OCI-LY7 (cell line): Measurements from ENCODE around the gene KIAA1755. TPM values are rescaled to one million over a fixed set of nuclear protein-coding genes. Genes with fewer than 3 reads are reported as not detected.

Experiments used
- BruUV-seq: library from RNA; stranded (reverse); fragments of 400-500 nt; replicated peaks from 2 replicates; lab custom pipeline; 2021; lab: Mats Ljungman, UMichigan
- CTCF ChIA-PET: fragments of 300-600 bp; sonication (Branson Sonifier 250); formaldehyde crosslinking; loops from one replicate; lab custom pipeline; 2022; ENCODE audit warnings: antibody characterized with exemption; ENCODE audit not compliant: unreplicated experiment; lab: Charles Lee
- POLR2A ChIA-PET: fragments of 300-600 bp; sonication (Branson Sonifier 250); formaldehyde crosslinking; loops from one replicate; lab custom pipeline; 2022; ENCODE audit warnings: antibody characterized with exemption; lab: Charles Lee
- DNase-seq: peaks from one replicate; pipeline ENCODE4 v3.0.0-alpha.2; 2015; ENCODE audit warnings: low spot score
- H2AFZ ChIP-seq: fragments of 200-600 bp; sonication (generic), shearing (Covaris generic); 2 replicates; pipeline ENCODE4 v1.6.1; 2014; ENCODE audit warnings: mild to moderate bottlenecking, antibody characterized with exemption, low read length, moderate library complexity
- H3K27ac ChIP-seq: fragments of 200-600 bp; sonication (generic); 2 replicates; pipeline ENCODE4 v1.5.1; 2014; ENCODE audit warnings: mixed run types, low read depth, mild to moderate bottlenecking, moderate library complexity, low read length, inconsistent platforms; ENCODE audit not compliant: poor library complexity, severe bottlenecking
- H3K36me3 ChIP-seq: fragments of 200-600 bp; sonication (generic); 2 replicates; pipeline ENCODE4 v1.6.1; 2014; ENCODE audit warnings: mild to moderate bottlenecking, antibody characterized with exemption, low read length, moderate library complexity, mixed read lengths; ENCODE audit not compliant: insufficient read depth
- H3K4me1 ChIP-seq: fragments of 200-600 bp; sonication (generic); 2 replicates; pipeline ENCODE4 v1.5.1; 2014; ENCODE audit warnings: mild to moderate bottlenecking, low read length; ENCODE audit not compliant: insufficient read depth, poor library complexity, severe bottlenecking
- H3K4me2 ChIP-seq: fragments of 200-600 bp; sonication (generic); 2 replicates; pipeline ENCODE4 v1.6.1; 2014; ENCODE audit warnings: mild to moderate bottlenecking, low read length
- H3K4me3 ChIP-seq: fragments of 200-600 bp; sonication (generic); 2 replicates; pipeline ENCODE4 v1.5.1; 2014; ENCODE audit warnings: mild to moderate bottlenecking, low read depth, low read length; ENCODE audit not compliant: poor library complexity, severe bottlenecking
- H3K79me2 ChIP-seq: fragments of 200-600 bp; sonication (generic); 2 replicates; pipeline ENCODE4 v1.6.1; 2016; ENCODE audit warnings: low read depth, mild to moderate bottlenecking, low read length, moderate library complexity, mixed read lengths; ENCODE audit not compliant: insufficient read depth
- H3K9me2 ChIP-seq: fragments of 200-600 bp; sonication (generic); 2 replicates; pipeline ENCODE4 v1.6.1; 2016; ENCODE audit warnings: mild to moderate bottlenecking, low read length, mixed read lengths; ENCODE audit not compliant: insufficient read depth
- H3K9me3 ChIP-seq: fragments of 200-600 bp; sonication (generic); 2 replicates; pipeline ENCODE4 v1.6.1; 2014; ENCODE audit warnings: mild to moderate bottlenecking, mixed run types, low read length, mixed read lengths
- H4K20me1 ChIP-seq: fragments of 200-600 bp; sonication (generic); 2 replicates; pipeline ENCODE4 v1.6.1; 2014; ENCODE audit warnings: mild to moderate bottlenecking, antibody characterized with exemption, low read length, moderate library complexity, mixed read lengths; ENCODE audit not compliant: insufficient read depth
- EZH2phosphoT487 ChIP-seq: fragments of 200-600 bp; sonication (generic); IDR thresholded peaks from 2 replicates; pipeline ENCODE4 v1.6.1; 2018; ENCODE audit warnings: low read depth, borderline replicate concordance, mild to moderate bottlenecking, mixed run types, antibody characterized with exemption, low read length, moderate library complexity, mixed read lengths
- intact Hi-C: fragments of 100-400 bp; cut with micrococcal nuclease; formaldehyde crosslinking; loops from one replicate; pipeline ENCODE4 v1.10.0; 2022; ENCODE audit not compliant: unreplicated experiment
- total RNA-seq, 2 experiments: library from RNA; depleted of rRNA in 1 of 2; stranded (reverse); fragments of >200 nt in 1 of 2; shearing (Covaris generic) in 1 of 2; gene quantifications; 2 replicates each; pipeline ENCODE4 v1.2.3, GENCODE V29; 2014 to 2022
- TF ChIP-seq, protein P1 (sequence below): fragments of 200-600 bp; sonication (generic); conservative IDR thresholded peaks from 2 replicates; pipeline ENCODE4 v1.5.1; 2014; ENCODE audit warnings: mild to moderate bottlenecking, antibody characterized with exemption, low read length, moderate library complexity, mixed read lengths

KIAA1755 gene
- total RNA-seq, 2 experiments from 2014 or later = not detected

DNA sequence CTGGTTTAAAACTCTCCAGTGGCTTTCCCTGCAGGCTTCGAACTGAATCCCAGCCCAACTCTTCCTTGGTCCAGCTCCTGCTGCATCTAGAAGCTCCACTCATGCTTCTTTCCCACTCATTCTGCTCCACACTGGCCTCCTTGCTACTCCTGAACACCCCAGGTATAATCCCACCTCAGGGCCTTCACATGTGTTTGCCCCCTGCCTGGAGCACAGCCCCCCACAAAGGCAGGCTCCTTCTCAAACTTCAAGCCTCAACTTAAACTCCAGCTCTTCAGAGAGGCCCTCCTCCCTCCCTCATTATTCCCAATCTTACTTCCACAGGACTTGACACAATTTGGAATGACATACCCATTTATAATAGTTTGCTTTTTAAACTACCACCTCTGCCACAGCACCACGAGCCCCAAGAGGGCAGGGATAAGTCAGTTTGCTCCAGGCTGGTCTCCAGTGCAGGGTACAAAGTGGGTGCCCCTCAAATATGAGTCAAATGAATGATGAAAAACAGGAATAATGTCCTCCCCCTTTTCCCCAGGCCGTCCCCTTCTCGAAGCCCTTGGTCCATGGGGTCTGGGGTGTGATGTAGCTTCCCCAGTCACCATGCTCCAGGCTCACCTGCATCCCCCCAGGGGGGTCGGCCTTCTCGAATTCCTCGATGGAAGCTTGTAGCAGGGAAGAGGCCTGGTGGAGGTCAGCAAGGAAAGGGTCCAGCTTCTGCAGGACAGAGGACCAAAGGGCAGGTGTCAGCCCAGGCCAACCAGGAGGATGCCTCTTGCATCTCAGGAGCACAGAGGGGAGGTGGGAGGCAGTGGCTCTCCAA, 37.4 kb downstream of the KIAA1755 start:
- Histone ChIP-seq H3K9me2 (no peaks in the 10 kb centered on the region), H3K4me2 (no peak overlapping the region), H3K9me3 (no peaks in the 10 kb centered on the region), H4K20me1 (no peaks in the 10 kb centered on the region), H3K4me3 (no peak overlapping the region), H2AFZ (no peak overlapping the region), H3K36me3 (no peaks in the 10 kb centered on the region), H3K27ac (no peak overlapping the region), H3K79me2 (no peaks in the 10 kb centered on the region), H3K4me1 (no peaks in the 10 kb centered on the region)
- ChIA-PET POLR2A (no interaction called here), CTCF (interaction anchor here (1.0 kb wide), 1 partner anchor 76 kb away, joined by 3 read pairs; no protein-coding TSS in a partner anchor)
- intact Hi-C loops = loop anchor here (5.0 kb wide), 1 partner anchor 661 kb away; no protein-coding TSS in a partner anchor
- no TSS peak for BruUV-seq
- TF ChIP-seq, protein P1, sequence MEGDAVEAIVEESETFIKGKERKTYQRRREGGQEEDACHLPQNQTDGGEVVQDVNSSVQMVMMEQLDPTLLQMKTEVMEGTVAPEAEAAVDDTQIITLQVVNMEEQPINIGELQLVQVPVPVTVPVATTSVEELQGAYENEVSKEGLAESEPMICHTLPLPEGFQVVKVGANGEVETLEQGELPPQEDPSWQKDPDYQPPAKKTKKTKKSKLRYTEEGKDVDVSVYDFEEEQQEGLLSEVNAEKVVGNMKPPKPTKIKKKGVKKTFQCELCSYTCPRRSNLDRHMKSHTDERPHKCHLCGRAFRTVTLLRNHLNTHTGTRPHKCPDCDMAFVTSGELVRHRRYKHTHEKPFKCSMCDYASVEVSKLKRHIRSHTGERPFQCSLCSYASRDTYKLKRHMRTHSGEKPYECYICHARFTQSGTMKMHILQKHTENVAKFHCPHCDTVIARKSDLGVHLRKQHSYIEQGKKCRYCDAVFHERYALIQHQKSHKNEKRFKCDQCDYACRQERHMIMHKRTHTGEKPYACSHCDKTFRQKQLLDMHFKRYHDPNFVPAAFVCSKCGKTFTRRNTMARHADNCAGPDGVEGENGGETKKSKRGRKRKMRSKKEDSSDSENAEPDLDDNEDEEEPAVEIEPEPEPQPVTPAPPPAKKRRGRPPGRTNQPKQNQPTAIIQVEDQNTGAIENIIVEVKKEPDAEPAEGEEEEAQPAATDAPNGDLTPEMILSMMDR = peak; percentile 55; the same call in 1 of the 2 replicates
- no peak for TF ChIP-seq EZH2phosphoT487
- no peak for DNase-seq

DNA sequence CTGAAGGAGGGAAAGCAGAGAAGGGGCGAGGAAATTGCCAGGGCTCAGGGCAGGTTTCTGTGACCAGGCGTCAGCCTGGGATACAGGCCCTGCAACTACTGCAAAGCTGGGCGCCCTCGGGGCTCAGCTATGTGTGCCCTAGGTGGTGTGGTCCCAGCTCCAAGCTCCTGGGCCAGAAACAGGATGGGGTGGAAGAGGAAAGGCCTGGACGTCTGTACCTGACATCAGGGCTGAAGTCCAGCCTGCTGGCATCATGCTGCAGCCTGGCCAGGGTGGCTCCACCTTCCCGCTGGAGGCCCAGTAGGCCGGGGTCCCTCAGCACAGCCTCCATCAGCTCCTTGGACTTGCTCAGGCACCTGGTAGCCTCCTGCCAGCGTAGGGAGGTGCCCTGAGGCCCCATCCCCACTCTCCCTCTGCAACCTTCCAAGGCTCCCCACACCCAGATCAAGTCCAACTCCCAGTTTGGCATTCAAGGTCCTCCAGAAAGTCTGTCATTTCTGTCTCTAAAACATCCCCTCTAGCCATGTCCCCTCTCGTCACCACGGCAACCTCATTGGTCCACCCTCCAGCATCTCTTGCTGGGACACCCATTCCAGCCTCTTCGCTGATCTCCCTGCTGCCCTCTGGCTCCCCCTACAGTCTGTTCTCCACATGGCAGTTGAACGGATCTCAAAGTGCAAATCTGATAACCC, 38.2 kb downstream of the KIAA1755 start:
- Histone ChIP-seq H3K9me2 (no peaks in the 10 kb centered on the region), H3K27ac (no peak overlapping the region), H3K4me2 (no peak overlapping the region), H3K4me3 (no peak overlapping the region), H3K36me3 (no peaks in the 10 kb centered on the region), H3K79me2 (no peaks in the 10 kb centered on the region), H3K4me1 (no peaks in the 10 kb centered on the region), H2AFZ (no peak overlapping the region), H4K20me1 (no peaks in the 10 kb centered on the region), H3K9me3 (no peaks in the 10 kb centered on the region)
- intact Hi-C loops = loop anchor here (5.0 kb wide), 1 partner anchor 660 kb away; no protein-coding TSS in a partner anchor
- no peak for TF ChIP-seq EZH2phosphoT487
- TF ChIP-seq, protein P1 = peak; percentile 86
- DNase-seq = peak; percentile 37
- POLR2A ChIA-PET = no interaction called here
- CTCF ChIA-PET = interaction anchor here (2.1 kb wide), 1 partner anchor 164 kb away, joined by 8 read pairs; no protein-coding TSS in a partner anchor
- no TSS peak for BruUV-seq
